Measurements from ENCODE around the gene SNTG2. TPM values are rescaled to one million over a fixed set of nuclear protein-coding genes. Genes with fewer than 3 reads are reported as not detected.

The SNTG2 gene
- total and polyA plus RNA-seq, 2 of the 13 experiments (the other 11 are each of a cell fraction or from before 2014, with no cell fraction given) = not detected

DNA sequence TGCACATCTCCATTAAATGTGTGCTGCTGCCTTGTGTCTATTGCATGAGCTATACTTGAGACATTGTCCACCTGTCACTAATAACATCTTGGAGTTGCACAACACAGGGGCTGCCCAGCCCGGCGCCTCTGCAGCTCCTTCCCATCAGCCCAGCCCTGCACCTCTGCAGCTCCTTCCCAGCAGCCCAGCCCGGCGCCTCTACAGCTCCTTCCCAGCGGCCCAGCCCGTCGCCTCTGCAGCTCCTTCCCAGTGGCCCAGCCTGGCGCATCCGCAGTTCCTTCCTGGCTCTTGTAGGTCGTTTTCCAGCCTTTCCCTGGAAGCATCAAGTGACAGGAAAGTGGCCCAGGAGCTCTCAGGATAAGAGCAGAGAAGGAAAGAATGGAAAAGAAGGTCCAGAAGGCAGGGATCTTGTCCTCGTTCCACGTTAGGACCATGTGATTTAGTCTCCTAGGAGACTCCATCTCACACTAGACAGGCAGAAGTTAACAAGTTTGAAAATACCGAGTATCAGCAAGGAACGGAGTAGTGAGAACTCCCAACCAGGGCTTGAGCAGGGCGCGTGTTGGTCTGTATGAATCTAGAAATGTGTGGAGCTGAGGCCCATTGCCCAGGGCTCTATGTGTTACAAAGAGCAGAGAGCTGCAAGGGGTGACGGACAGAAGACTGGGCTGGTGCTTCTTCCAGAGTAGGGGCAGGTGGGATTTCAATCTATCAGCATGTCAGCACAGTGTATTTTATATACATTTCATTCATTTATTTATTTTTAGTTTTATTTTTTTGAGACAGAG is 346.9 kb downstream of the SNTG2 start:
- H3K36me3 ChIP-seq (replicated peaks in 1 of 2; ENCODE audit: control insufficient read depth in 1 of 2, insufficient read depth in 2 of 2, low read length in 2 of 2) = no peaks in the 10 kb centered on the region
- H4K20me1 ChIP-seq (ENCODE audit: insufficient read depth, low read length) = no peaks in the 10 kb centered on the region; the same call in 1 of the 2 replicates
- 12% methylated on average over 17 of the region's 17 CpGs for WGBS (ENCODE audit: low lambda C conversion rate)
- CTCF ChIA-PET (ENCODE audit: low intra/inter-chr PET ratio, low total read pairs) = no interaction called here
- H3K27ac ChIP-seq (ENCODE audit: extremely low read length, insufficient read depth, low read length) = no peak overlapping the region
- no peak overlapping the region for H3K4me3 ChIP-seq (replicated peaks in 1 of 3; ENCODE audit: insufficient read depth in 1 of 3, low read depth in 2 of 3, low read length in 3 of 3)
- DNase-seq (ENCODE audit: low spot score) (no peak), ATAC-seq (no peak), FAIRE-seq (no peak)
- no peak overlapping the region for H3K9ac ChIP-seq (ENCODE audit: insufficient read depth, low read depth, low read length)
- POLR2A ChIA-PET = no interaction called here
- peaks cover 1 to 40% of the 10 kb centered on the region in 2 experiments; a peak in 4 of 5 replicates for H3K27me3 ChIP-seq (ENCODE audit: control insufficient read depth in 1 of 2, insufficient read depth in 2 of 2, low read length in 2 of 2)
- no peaks in the 10 kb centered on the region for H3K4me1 ChIP-seq (ENCODE audit: insufficient read depth, low read length)
- no peaks in the 10 kb centered on the region for H3K79me2 ChIP-seq (ENCODE audit: insufficient read depth, low read length)
- intact Hi-C loops (cut with micrococcal nuclease; ENCODE audit: unreplicated experiment) (no loop called here), in situ Hi-C loops (cut with HindIII; ENCODE audit: extremely low pct_ligation_motif_present, low pct_unique_long_range_greater_than_20kb) (no loop called here)
- no peaks in the 10 kb centered on the region for H3K9me3 ChIP-seq (ENCODE audit: low read length)
- no peak overlapping the region for H2AFZ ChIP-seq (ENCODE audit: low read length)
- H3K4me2 ChIP-seq (ENCODE audit: low read depth, low read length) = no peak overlapping the region
- no TSS peak for BruUV-seq (replicated peaks)
- TF ChIP-seq ATF3 (CRISPR knock-in tag; IDR thresholded peaks at IDR 0.05) (no peak), PBX3 (CRISPR knock-in tag; IDR thresholded peaks at IDR 0.05; ENCODE audit: borderline replicate concordance) (no peak), HIC2 (CRISPR knock-in tag; IDR thresholded peaks at IDR 0.05; ENCODE audit: low read depth) (no peak), ZFP41 (CRISPR knock-in tag; IDR thresholded peaks at IDR 0.05; ENCODE audit: borderline replicate concordance) (no peak), ZNF558 (CRISPR knock-in tag; IDR thresholded peaks at IDR 0.05; ENCODE audit: borderline replicate concordance) (no peak)
- TF ChIP-seq, protein P1, sequence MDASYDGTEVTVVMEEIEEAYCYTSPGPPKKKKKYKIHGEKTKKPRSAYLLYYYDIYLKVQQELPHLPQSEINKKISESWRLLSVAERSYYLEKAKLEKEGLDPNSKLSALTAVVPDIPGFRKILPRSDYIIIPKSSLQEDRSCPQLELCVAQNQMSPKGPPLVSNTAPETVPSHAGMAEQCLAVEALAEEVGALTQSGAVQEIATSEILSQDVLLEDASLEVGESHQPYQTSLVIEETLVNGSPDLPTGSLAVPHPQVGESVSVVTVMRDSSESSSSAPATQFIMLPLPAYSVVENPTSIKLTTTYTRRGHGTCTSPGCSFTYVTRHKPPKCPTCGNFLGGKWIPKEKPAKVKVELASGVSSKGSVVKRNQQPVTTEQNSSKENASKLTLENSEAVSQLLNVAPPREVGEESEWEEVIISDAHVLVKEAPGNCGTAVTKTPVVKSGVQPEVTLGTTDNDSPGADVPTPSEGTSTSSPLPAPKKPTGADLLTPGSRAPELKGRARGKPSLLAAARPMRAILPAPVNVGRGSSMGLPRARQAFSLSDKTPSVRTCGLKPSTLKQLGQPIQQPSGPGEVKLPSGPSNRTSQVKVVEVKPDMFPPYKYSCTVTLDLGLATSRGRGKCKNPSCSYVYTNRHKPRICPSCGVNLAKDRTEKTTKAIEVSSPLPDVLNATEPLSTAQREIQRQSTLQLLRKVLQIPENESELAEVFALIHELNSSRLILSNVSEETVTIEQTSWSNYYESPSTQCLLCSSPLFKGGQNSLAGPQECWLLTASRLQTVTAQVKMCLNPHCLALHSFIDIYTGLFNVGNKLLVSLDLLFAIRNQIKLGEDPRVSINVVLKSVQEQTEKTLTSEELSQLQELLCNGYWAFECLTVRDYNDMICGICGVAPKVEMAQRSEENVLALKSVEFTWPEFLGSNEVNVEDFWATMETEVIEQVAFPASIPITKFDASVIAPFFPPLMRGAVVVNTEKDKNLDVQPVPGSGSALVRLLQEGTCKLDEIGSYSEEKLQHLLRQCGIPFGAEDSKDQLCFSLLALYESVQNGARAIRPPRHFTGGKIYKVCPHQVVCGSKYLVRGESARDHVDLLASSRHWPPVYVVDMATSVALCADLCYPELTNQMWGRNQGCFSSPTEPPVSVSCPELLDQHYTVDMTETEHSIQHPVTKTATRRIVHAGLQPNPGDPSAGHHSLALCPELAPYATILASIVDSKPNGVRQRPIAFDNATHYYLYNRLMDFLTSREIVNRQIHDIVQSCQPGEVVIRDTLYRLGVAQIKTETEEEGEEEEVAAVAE (CRISPR knock-in tag; IDR thresholded peaks at IDR 0.05; ENCODE audit: borderline replicate concordance) = no peak
- TF ChIP-seq, protein P2, sequence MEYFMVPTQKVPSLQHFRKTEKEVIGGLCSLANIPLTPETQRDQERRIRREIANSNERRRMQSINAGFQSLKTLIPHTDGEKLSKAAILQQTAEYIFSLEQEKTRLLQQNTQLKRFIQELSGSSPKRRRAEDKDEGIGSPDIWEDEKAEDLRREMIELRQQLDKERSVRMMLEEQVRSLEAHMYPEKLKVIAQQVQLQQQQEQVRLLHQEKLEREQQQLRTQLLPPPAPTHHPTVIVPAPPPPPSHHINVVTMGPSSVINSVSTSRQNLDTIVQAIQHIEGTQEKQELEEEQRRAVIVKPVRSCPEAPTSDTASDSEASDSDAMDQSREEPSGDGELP (IDR thresholded peaks at IDR 0.05; ENCODE audit: borderline replicate concordance, low read depth) = no peak
- TF ChIP-seq, protein P3, sequence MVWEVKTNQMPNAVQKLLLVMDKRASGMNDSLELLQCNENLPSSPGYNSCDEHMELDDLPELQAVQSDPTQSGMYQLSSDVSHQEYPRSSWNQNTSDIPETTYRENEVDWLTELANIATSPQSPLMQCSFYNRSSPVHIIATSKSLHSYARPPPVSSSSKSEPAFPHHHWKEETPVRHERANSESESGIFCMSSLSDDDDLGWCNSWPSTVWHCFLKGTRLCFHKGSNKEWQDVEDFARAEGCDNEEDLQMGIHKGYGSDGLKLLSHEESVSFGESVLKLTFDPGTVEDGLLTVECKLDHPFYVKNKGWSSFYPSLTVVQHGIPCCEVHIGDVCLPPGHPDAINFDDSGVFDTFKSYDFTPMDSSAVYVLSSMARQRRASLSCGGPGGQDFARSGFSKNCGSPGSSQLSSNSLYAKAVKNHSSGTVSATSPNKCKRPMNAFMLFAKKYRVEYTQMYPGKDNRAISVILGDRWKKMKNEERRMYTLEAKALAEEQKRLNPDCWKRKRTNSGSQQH (CRISPR knock-in tag; IDR thresholded peaks at IDR 0.05; ENCODE audit: low read depth) = no peak
